ENCODE data around the gene B4GAT1.
"Not testable (repeated sequence)": the region's sequence is repeated elsewhere in the genome, so short reads cannot be mapped to it uniquely, and the experiment has no call there.

B4GAT1 gene

DNA sequence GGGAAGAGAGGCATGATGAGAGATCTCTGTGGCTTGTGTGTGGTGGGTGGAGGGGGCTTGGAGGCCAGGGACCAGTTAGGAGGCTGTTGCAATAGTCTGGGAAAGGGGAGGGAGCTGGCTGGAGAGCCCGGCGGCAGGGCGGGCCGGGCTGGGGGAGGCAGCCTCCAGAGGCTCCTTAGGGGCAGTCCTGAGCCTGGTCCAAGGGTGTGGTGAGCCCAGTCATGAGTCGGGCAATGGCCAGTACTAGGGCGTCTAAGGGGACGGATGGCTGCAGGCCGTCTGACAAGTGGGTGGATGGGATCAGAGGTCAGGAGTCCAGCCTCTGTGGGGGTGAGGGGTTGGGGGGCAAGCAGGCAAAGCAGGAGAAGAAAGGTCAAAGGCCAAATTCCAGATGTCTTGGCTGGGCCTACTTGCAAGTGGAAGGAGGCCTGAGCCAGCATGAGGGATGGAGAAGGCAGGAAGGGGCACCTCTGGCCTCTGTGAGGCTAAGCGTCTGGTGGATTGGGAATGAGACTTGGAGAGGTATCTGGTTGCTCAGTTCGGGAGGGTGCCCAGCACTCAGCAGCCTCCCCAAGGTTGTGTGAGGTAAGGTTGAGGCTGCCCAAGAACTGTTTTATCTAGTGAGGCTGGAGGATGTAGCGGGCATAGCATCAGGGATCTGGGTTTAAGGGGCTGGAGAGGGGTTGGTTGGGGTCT is 24.5 kb downstream of the B4GAT1 start:
- no peak for DNase-seq (ENCODE audit: low spot score)

DNA sequence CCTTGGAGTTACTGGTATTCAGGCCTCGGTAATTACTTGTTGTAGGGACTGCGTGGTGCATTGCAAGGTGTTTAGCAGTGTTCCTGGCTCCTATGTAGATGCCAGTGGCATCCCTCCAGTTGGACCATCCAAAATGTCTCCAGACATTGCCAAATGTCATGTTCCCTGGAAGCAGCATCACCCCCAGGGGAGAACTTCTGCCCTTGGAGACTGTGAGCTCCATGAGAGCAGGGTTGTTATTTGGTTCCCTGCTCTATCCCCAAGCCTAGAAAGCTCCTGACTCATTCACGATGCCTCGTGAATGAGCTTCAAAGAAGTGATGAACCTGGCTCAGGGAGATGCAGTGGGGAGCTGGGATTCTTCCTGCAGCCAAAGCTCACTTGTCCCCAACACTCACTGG is 25.8 kb downstream of the B4GAT1 start:
- DNase-seq (ENCODE audit: low spot score): no peak

DNA sequence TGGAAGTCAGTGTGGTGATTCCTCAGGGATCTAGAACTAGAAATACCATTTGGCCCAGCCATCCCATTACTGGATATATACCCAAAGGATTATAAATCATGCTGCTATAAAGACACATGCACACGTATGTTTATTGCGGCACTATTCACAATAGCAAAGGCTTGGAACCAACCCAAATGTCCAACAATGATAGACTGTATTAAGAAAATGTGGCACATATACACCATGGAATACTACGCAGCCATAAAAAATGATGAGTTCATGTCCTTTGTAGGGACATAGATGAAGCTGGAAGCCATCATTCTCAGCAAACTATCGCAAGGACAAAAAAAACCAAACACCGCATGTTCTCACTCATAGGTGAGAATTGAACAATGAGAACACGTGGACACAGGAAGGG is 26.7 kb downstream of the B4GAT1 start:
- not testable (repeated sequence) for DNase-seq (ENCODE audit: low spot score)

GRCh38 chr11:66320289-66320688 is 27.1 kb downstream of the B4GAT1 start:
- DNase-seq (ENCODE audit: low spot score): not testable (repeated sequence)

DNA sequence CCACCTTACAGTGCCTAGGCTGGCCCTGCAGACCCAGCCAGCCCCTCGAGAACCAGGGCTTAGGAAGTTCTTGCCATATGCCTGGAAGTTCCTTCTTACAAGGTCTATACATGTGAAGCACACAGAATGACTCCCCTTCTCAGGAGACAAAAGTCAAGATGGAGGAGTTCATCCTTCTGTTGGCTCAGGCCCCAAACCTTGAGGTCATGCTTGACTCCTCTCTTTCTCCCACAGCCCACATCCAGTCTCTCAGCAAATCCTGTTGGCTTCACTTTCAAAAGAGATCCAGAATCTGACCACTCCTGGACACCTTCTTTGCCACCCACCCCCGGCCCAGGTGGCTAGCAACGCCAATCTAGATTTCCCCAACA is 28.8 kb downstream of the B4GAT1 start:
- DNase-seq (ENCODE audit: low spot score): no peak

GRCh38 chr11:66317723-66318599 is 29.5 kb downstream of the B4GAT1 start:
- DNase-seq (ENCODE audit: low spot score): peak; percentile 99

GRCh38 chr11:66317322-66317722 is 30.1 kb downstream of the B4GAT1 start:
- DNase-seq (ENCODE audit: low spot score): no peak

DNA sequence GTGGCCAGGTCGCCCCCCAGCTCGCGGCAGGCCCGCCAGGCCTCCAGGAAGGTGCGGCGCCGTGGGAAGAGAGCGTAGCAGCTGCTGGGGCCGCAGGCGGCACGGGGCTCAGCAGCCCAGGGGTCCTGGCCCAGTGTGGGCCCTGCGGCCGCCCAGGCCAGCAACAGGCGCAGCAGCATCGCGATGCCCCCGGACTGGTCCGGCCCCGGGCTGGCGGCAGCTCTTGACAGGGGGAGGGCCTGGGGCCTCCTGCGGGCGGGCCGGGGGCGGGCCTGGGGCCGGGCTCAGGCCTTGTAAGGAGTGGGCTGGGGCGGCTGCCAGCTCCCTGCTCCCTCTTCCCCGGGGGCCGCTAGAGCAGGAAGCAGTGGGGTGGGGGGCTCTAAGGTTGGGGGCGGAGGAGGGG is 30.6 kb downstream of the B4GAT1 start, which contains the start of gene CD248:
Gene CD248, minus strand, starts transcription at position 196 of the 403 bp plus-strand sequence. Its CDS starts 17 bp downstream, at position 179.
- no peak for DNase-seq (ENCODE audit: low spot score)

- DNase-seq (ENCODE audit: low spot score): no peak
Measured at GRCh38 chr11:66315921-66316811, 31.3 kb downstream of the B4GAT1 start.

GRCh38 chr11:66315498-66315885 is 31.9 kb downstream of the B4GAT1 start:
- DNase-seq (ENCODE audit: low spot score): no peak

GRCh38 chr11:66314561-66315497 is 32.6 kb downstream of the B4GAT1 start:
- no peak for DNase-seq (ENCODE audit: low spot score)

- DNase-seq (ENCODE audit: low spot score): no peak
Measured at GRCh38 chr11:66314186-66314501, 33.3 kb downstream of the B4GAT1 start.

- peak; percentile 93 for DNase-seq (ENCODE audit: low spot score)
Measured at GRCh38 chr11:66313321-66314185, 33.9 kb downstream of the B4GAT1 start.

- peak; percentile 100 for DNase-seq (ENCODE audit: low spot score)
Measured at GRCh38 chr11:66312549-66313320, 34.7 kb downstream of the B4GAT1 start.

DNA sequence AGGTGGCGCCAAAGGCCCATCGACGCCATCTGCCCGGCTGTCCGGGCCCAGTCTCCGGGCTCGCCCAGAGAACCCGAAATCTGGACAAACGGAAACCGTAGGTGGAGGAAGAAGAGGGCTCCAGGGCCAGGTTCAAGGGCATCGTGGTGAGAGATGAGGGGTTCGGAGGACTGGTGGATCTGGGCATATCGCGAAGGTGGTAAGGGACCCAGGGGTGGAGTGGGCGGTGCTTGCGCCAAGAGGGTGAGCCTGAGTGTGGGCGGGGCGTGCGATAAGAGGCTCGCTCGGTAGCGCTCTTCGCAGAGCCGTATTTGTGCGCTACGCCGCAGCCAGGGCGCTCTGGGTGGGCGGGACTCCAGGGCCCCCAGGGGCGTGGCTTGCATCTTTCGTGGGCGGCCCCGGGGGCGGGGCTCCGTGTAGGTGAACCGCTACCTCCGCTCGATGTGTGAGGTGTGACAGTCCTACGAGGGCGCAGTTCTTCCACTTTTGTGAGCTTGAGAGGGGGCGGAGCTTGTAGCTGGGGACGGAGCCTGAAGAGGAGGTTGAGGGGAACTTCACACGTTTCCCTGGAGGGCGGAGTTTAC is 35.4 kb downstream of the B4GAT1 start:
- DNase-seq (ENCODE audit: low spot score): peak; percentile 100

- peak; percentile 86 for DNase-seq (ENCODE audit: low spot score)
Measured at GRCh38 chr11:66311470-66311964, 35.9 kb downstream of the B4GAT1 start.

- not testable (repeated sequence) for DNase-seq (ENCODE audit: low spot score)
Measured at GRCh38 chr11:66310803-66311440, 36.5 kb downstream of the B4GAT1 start.

DNA sequence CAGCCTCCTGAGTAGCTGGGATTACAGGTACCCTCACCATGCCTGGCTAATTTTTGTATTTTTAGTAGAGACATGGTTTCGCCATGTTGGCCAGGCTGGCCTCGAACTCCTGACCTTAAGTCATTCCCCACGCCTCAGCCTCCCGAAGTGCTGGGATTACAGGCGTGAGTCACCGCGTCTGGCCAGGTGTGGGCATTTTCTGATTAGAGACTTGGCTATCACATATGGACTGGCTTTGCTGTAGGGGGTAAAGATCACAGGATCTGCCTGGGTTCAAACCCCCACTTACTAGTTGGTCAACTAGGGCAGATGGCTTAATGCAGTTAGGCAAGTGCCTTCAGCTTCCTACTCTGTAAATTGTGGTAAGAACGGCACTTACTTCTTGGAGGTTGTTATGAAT is 37.1 kb downstream of the B4GAT1 start:
- DNase-seq (ENCODE audit: low spot score): no peak

Data from HuH-7 (cell line).